Panc1 (cell line): Measurements from ENCODE around the gene TSHZ2.

Experiments used
- POLR2AphosphoS5 ChIP-seq: IDR thresholded peaks from 2 replicates; pipeline ENCODE4 v1.6.1; 2012; ENCODE audit warnings: mild to moderate bottlenecking, low read depth, low read length, moderate library complexity
- SIN3A ChIP-seq: IDR thresholded peaks from 2 replicates; pipeline ENCODE4 v1.6.1; 2012; ENCODE audit warnings: low read depth, mild to moderate bottlenecking, low read length, moderate library complexity, borderline replicate concordance; ENCODE audit not compliant: insufficient read depth
- TF ChIP-seq, protein P1 (sequence below): fragments of 450-650 bp; IDR thresholded peaks from 2 replicates; pipeline ENCODE4 v1.5.1; 2017; ENCODE audit warnings: mild to moderate bottlenecking
- TF ChIP-seq, protein P2 (sequence below), 2 experiments: IDR thresholded peaks; 2 replicates each; pipeline ENCODE4 v1.6.1; 2011 to 2012; ENCODE audit warnings: low read depth in 2 of 2, control low read depth in 1 of 2, low read length in 1 of 2, mild to moderate bottlenecking in 1 of 2, moderate library complexity in 1 of 2; ENCODE audit not compliant: insufficient read depth in 1 of 2

DNA sequence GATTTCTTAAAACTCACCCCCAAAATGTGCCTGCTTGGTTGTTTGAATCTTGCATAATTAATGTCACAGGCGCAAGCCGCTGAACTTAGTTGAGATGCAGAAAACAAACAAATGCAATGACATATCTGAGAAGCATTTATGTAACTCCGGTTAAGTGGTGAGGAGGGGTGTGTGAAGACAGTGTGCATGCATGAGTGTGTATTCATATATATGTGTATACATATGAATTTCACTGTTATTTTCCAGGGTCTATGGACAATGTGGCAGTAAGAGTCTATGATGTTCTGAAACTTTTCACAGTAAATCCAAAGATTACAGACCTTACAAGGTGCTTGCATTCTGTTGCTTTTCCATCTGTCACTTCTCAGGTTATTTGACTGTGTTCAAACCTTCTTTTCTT lies 518.5 kb downstream of the TSHZ2 start:
- TF ChIP-seq, protein P1, sequence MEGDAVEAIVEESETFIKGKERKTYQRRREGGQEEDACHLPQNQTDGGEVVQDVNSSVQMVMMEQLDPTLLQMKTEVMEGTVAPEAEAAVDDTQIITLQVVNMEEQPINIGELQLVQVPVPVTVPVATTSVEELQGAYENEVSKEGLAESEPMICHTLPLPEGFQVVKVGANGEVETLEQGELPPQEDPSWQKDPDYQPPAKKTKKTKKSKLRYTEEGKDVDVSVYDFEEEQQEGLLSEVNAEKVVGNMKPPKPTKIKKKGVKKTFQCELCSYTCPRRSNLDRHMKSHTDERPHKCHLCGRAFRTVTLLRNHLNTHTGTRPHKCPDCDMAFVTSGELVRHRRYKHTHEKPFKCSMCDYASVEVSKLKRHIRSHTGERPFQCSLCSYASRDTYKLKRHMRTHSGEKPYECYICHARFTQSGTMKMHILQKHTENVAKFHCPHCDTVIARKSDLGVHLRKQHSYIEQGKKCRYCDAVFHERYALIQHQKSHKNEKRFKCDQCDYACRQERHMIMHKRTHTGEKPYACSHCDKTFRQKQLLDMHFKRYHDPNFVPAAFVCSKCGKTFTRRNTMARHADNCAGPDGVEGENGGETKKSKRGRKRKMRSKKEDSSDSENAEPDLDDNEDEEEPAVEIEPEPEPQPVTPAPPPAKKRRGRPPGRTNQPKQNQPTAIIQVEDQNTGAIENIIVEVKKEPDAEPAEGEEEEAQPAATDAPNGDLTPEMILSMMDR: no peak
- TF ChIP-seq SIN3A (no peak), POLR2AphosphoS5 (no peak)
- TF ChIP-seq, protein P2, sequence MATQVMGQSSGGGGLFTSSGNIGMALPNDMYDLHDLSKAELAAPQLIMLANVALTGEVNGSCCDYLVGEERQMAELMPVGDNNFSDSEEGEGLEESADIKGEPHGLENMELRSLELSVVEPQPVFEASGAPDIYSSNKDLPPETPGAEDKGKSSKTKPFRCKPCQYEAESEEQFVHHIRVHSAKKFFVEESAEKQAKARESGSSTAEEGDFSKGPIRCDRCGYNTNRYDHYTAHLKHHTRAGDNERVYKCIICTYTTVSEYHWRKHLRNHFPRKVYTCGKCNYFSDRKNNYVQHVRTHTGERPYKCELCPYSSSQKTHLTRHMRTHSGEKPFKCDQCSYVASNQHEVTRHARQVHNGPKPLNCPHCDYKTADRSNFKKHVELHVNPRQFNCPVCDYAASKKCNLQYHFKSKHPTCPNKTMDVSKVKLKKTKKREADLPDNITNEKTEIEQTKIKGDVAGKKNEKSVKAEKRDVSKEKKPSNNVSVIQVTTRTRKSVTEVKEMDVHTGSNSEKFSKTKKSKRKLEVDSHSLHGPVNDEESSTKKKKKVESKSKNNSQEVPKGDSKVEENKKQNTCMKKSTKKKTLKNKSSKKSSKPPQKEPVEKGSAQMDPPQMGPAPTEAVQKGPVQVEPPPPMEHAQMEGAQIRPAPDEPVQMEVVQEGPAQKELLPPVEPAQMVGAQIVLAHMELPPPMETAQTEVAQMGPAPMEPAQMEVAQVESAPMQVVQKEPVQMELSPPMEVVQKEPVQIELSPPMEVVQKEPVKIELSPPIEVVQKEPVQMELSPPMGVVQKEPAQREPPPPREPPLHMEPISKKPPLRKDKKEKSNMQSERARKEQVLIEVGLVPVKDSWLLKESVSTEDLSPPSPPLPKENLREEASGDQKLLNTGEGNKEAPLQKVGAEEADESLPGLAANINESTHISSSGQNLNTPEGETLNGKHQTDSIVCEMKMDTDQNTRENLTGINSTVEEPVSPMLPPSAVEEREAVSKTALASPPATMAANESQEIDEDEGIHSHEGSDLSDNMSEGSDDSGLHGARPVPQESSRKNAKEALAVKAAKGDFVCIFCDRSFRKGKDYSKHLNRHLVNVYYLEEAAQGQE (IDR thresholded peaks at IDR 0.05; ENCODE audit: insufficient read depth in 1 of 2, low read depth in 2 of 2, low read length in 1 of 2): no peak
